ENCODE data around the gene AIRE.

DNA sequence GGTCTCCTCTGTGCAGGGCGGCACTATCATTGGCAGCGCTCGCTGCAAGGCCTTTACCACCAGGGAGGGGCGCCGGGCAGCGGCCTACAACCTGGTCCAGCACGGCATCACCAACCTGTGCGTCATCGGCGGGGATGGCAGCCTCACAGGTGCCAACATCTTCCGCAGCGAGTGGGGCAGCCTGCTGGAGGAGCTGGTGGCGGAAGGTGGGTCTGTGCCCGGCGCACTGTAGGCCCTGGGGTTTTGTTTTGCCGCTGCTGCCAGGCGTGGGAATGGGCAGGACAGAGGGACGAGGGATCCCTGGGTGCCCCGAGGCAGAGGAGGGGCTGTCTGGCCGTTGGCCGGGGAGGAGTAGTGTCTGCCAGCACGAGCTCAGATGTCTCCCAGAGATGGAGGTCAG lies 26.4 kb downstream of the AIRE start:
- TF ChIP-seq, protein P1, sequence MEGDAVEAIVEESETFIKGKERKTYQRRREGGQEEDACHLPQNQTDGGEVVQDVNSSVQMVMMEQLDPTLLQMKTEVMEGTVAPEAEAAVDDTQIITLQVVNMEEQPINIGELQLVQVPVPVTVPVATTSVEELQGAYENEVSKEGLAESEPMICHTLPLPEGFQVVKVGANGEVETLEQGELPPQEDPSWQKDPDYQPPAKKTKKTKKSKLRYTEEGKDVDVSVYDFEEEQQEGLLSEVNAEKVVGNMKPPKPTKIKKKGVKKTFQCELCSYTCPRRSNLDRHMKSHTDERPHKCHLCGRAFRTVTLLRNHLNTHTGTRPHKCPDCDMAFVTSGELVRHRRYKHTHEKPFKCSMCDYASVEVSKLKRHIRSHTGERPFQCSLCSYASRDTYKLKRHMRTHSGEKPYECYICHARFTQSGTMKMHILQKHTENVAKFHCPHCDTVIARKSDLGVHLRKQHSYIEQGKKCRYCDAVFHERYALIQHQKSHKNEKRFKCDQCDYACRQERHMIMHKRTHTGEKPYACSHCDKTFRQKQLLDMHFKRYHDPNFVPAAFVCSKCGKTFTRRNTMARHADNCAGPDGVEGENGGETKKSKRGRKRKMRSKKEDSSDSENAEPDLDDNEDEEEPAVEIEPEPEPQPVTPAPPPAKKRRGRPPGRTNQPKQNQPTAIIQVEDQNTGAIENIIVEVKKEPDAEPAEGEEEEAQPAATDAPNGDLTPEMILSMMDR (IDR thresholded peaks at IDR 0.05) = no peak
- TF ChIP-seq POLR2AphosphoS5 (IDR thresholded peaks at IDR 0.05) (no peak), POLR2A (IDR thresholded peaks at IDR 0.05; ENCODE audit: low read depth) (no peak), EP300 (IDR thresholded peaks at IDR 0.05) (no peak)
